NCI-H1417 treated with DMSO at 0.1 percent for 48 hours (cell line): ENCODE measurements around the gene OR2AG1.
"Not testable (repeated sequence)": the region's sequence is repeated elsewhere in the genome, so short reads cannot be mapped to it uniquely, and the experiment has no call there.

Experiments used
- DNase-seq: peaks from one replicate; lab custom pipeline; 2025; lab: John Stamatoyannopoulos, UW

Gene OR2AG1

DNA sequence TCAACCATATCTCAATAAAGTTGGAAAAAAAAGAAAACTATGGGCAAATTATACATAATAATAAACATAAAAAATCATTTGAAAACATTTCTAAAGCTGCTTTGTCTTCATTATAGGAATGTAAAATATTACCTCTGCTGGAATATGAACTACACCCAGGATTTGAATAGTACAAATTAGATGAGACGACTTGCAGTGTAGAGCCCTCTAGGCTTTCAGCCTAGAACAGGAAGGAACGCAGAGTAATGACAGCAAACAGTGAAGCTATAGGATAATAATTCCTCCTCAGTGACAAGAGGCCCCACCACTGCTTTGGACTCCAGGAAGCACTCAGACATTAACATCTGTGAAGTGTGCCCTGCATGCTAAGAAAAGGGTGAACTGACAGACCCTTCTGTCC, 7.7 kb downstream of the OR2AG1 start:
- DNase-seq = no peak

DNA sequence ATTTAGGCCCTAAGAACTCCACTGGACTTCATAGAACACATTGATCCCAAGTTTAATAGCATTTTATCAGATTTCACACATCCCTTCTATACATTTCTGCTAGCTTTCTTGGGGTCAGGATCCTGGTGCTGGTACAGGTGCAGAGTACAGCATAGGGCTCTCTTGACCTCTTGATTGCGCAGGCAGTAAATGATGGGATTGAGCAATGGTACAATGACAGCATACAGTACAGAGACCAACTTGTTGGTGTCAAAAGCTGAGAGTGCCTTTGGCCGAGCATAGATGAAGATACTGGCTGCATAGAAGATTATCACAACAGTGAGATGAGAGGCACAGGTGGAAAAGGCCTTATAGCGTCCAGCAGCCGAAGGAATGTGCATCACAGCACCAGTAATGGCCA, 11.8 kb downstream of the OR2AG1 start:
- DNase-seq = no peak

DNA sequence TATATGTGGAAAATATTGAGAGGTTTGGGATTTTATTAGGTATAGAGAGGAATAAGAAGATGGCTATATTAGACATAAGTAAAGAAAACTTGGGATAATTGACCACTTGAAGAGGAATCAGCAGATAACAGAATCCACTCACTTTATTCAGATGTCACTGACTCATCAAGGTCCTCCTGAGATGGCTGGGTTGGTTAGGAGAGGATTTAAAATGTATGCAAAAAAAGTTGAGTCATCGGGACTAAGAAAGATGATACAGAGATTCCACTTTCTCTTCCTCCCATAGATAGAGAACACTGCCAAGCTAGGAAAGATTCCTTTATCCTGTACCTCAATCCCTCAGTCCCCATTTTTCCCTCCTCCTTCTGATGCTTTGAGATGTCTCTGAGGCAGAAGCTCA, 16.6 kb downstream of the OR2AG1 start, which contains the start of gene OR6A2:
TSS of gene OR6A2 (minus strand) at position 288 of the 400 bp plus-strand sequence. CDS start 3,981 bp downstream, outside the sequence.
- no peak for DNase-seq

DNA sequence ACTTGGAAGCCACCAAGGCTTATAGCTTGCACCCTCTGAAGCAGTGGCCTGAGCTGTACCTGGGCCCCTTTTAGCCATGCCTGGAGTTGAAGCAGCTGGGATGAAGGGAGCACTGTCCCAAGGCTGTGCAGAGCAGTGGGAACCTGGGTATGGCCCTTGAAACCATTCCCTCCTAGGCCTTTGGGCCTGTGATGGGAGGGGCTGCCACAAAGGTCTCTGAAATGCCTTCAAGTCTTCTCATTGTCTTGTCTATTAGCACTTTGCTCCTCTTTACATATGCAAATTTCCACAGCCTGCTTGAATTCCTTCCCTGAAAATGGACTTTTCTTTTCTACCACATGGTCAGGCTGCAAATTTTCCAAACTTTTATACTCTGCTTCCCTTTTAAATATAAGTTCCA, 18.3 kb downstream of the OR2AG1 start:
- DNase-seq = not testable (repeated sequence)

DNA sequence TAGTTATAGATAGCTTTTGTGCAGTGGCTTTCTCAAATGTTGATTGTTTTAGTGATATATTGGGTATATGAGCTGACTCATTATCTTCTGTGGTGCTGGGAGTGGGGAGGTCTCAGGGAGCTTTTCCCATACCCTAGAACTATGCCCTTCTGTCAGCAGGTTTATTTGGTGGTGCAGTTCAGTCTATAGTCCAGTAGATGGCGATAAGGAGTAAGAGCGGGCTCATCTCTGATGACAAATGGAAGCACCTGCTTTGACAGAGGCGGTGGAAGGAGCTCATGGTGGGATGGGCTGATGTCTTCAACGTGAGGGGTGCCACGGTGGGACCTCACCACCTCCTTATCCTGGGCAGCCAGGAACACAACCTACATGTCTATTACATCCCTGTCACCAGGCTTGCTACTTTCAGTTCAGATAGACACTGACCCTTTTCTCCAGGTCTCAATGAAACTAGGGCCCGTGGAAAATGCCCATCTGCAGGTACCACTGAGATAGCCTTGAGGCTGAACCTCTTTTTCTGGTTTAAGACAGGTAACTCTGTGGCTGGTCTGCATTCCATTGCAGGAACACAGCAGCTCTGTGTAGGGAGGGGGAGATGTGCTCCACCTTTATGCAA, 29.7 kb downstream of the OR2AG1 start:
- DNase-seq = no peak

DNA sequence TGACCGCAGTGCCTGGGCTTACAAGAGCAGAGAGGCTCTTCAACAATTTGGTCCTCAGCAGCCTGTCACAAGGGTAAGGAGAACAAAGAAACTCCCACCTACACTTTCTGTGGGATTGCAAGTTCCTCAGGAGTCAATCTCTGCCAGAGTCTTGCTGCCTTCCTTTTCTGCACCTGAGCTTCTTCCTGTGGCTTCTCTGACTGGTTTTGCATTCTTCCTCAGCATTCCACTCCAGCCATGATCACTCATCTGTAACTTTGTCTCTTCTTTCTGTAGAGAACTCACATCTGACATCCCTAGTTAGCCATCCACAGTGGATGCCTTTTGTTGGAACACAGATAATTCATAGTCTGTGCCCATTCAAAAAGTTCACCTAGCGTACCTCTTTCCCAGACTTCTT, 30.8 kb downstream of the OR2AG1 start:
- DNase-seq = no peak

DNA sequence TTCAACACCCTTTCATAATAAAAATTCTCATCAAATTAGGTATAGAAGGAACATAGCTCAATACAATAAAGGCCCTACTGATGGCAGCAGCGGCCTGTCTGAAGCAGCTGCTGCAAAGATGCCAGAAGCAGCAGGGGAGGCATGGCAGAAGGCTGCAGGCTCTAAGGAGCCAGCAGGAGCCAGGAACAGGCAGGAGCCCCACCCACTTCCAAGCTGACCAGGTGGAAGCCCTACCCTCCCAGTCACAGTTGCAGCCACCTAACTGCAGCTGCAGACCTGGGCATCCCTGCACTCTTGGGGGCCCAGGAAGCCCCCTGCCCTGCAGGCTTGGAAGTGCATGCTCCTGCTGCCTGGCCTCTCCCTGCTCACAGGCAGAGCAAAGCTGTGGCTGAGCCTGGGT, 34.9 kb downstream of the OR2AG1 start:
- no peak for DNase-seq

DNA sequence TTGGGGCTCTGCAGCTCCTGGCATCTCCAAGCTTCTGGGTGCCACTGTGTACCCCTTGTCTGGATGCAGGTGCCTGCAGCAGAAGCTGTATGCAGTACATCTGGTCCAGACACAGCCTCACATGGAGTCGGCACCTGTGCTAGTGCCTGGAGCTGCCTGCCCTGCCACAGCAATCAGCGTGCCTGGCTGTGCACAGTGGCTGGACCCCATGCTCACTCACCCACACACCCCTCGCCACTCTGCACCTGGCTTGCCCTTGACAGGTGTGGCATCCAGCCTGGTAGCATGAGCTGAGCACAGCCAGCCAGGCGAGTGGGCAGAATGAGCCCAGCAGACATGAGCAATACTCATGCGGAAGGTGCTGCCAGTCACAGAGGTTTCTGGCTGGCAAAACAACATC, 36.1 kb downstream of the OR2AG1 start:
- no peak for DNase-seq

DNA sequence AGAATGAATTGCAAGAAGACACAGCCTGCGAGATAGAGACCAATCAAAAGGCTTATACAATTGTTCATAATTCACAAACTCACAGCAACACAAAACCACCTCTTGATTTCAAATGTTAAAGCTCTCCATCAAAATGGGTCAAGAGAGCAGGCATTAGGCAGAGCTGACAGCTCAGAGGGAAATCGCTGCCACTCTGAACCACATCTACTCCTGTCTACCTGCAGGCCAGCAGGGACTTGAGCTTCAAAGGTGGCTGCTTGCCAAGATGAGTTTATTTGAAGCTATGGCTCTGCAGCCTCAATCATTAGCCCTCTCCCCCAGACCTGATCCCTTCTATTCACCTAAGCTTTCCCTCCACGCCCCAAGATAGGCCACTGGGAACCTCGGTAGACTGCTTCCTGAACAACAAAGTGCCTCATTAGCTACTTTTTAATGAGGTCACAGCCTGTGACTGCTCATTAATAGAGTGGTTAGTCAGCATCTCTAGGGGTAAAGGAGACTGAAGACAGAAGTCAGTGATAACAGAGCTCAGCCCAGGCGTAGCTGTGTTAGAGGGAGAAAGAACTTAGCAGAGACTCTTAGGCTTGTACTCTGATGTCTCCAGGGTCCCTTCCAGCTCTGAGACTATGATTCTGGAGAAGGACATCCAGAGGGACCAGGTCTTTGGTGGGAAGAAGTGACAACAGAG, 41.5 kb downstream of the OR2AG1 start:
- DNase-seq = no peak

DNA sequence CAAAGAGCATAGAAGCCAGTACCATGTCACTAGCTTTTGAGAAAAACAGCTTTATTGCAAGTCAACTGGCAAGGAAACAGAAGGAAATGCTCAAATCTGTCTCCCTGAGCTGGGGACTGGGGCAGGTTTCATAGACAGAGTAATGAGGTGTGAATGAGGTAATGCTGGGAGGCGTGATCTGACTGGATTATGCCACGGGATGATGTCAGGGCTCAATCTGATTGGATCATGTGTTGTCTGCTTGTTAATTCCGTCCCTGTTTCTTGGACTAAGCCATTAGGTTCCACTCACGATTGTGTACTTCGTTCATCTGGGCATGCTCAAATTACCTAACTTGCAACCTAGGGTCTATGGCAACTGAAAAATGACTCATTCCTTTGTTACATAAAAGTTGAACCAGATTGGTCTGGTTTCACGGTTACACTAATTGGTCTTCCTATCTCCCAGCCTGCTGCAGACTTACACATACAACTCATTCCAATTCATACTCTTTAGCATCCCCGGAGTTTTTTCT, 42.5 kb downstream of the OR2AG1 start:
- DNase-seq = no peak

DNA sequence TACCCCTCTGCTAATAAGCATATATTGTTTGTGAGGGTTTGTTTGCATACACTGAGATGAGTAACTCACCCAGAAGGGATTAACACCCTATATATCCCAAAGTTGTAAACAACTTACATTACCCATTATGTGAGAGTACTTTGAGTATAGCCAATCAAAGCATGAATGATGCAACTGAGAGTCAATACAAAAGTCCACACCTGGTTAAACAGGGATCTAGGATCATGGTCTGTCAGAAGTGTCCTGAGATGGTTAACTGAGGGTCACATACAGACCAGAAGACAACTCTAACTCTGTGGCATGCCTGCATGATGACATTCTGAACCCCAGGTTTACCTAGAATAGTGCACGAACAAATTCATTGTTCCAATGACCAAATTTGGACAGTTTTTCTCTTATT, 45.3 kb downstream of the OR2AG1 start:
- no peak for DNase-seq

DNA sequence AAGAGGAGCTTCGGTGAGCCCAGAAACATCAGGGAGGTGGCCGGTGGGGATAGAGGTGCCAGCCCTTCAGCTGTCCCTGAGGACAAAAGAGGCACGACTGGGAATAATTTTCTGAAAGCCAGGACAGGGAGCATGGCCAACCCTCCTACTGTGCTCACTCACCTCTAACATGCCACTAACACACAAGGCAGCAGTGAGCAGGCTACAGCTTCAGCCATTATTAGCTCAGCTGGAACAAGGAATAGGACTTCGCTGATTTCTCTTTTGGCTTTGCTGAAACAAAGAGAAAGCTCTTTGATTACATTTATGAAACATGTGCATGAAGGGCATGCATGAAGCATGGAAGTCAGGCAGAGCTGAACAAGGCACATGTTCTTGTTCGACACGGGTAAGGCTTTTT, 50.5 kb downstream of the OR2AG1 start:
- DNase-seq = no peak

DNA sequence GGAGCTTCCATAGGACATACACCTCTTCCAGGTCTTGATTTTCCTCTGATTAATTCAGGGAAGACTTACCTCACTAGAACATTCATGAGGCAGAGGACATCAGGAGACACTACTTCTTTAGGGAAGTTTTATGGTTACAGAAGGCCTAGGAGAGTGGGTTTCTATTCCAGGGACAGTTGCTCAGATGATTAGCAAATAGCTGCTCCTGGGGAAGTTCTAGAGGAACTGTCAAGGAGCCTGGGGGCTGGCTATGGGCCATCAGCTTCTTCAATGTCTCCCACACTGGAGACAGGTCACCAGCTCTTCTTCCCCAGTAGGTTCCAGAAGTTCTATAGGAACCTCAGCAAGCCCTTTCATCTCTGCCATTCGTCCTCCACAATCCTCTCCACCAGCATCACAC, 51.2 kb downstream of the OR2AG1 start:
- no peak for DNase-seq
